Naive B cell (primary cell): ENCODE measurements around the gene DNMT3A. TPM values are rescaled to one million over a fixed set of nuclear protein-coding genes. Genes with fewer than 3 reads are reported as not detected.

Source experiments
- ATAC-seq, 2 donors: fragments of 150-1000 bp; cut with Tn5 transposase; 2 replicates each; pipeline ENCODE4 v1.10.0; 2021; ENCODE audit warnings: low read depth in 2 of 2, mild to moderate bottlenecking in 2 of 2, moderate library complexity in 2 of 2
- DNase-seq: peaks from one replicate; pipeline ENCODE4 v3.0.0; 2022
- H3K27ac Mint-ChIP-seq, 6 donors: one replicate each; pipeline ENCODE4 v1.8.0; 2020 to 2022; ENCODE audit warnings: mild to moderate bottlenecking in 6 of 6, mixed read lengths in 6 of 6, moderate library complexity in 5 of 6, inconsistent platforms in 2 of 6
- H3K27me3 Mint-ChIP-seq, 3 donors: one replicate each; pipeline ENCODE4 v1.8.0; 2021 to 2022; ENCODE audit warnings: mixed read lengths in 3 of 3, mild to moderate bottlenecking in 1 of 3
- H3K36me3 Mint-ChIP-seq, 2 donors: one replicate each; pipeline ENCODE4 v1.8.0; 2020 to 2022; ENCODE audit warnings: mixed read lengths in 2 of 2, inconsistent platforms in 1 of 2, mild to moderate bottlenecking in 1 of 2
- H3K4me1 Mint-ChIP-seq, 3 donors: one replicate each; pipeline ENCODE4 v1.8.0; 2020 to 2022; ENCODE audit warnings: mixed read lengths in 3 of 3, inconsistent platforms in 1 of 3, mild to moderate bottlenecking in 1 of 3, moderate library complexity in 1 of 3
- H3K4me3 Mint-ChIP-seq, 8 donors: one replicate each; pipeline ENCODE4 v1.8.0; 2020 to 2022; ENCODE audit warnings: mild to moderate bottlenecking in 8 of 8, mixed read lengths in 8 of 8, moderate library complexity in 8 of 8, inconsistent platforms in 2 of 8
- H3K9me3 Mint-ChIP-seq, 7 donors: one replicate each; pipeline ENCODE4 v1.8.0; 2020 to 2022; ENCODE audit warnings: mixed read lengths in 7 of 7, mild to moderate bottlenecking in 5 of 7, inconsistent platforms in 2 of 7, moderate library complexity in 1 of 7
- polyA plus RNA-seq, 6 donors: library from polyadenylated mRNA; unstranded; fragments of 300-500 nt; fragmentation: Illumina TruSeq; gene quantifications; one replicate each; pipeline ENCODE4 v1.2.3, GENCODE V29; 2021; ENCODE audit warnings: low read depth in 6 of 6

Gene DNMT3A
- polyA plus RNA-seq, 6 donors from 2014 or later, result 7.3 to 14.0 (median 8.5) TPM

DNA sequence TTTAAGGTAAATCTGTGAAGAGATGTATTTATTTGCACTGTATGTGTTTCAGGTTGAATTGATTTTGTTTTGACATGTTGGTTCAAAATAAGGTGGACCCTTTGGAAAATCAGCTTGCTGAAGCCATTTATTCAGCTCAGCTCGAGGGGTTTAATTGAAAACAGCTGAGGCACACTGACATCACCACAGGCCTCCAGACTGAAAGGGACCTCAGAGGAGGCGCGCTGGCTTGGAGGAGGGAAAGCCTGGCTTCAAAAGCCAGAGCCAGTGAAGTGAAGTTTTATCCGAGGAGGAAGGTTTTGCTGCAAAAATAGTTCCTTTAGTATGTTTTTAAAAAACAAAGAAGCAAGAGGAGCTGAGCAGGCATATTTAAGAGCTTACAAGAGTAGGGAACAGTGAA, 26.9 kb upstream of the DNMT3A start:
- no peaks in the 10 kb centered on the region for H3K9me3 Mint-ChIP-seq
- DNase-seq (no peak), ATAC-seq (no peak)
- no peaks in the 10 kb centered on the region for H3K27me3 Mint-ChIP-seq
- peaks cover 3 to 4% (median 3%) of the 10 kb centered on the region in 3 donors for H3K4me1 Mint-ChIP-seq
- H3K27ac Mint-ChIP-seq, result peak overlapping the region in 2 of 6 donors; percentile 22 to 70
- no peaks in the 10 kb centered on the region for H3K36me3 Mint-ChIP-seq
- no peak overlapping the region for H3K4me3 Mint-ChIP-seq

GRCh38 chr2:25367296-25367695, 25.6 kb upstream of the DNMT3A start:
- Mint-ChIP-seq H3K9me3 (no peaks in the 10 kb centered on the region), H3K27me3 (no peaks in the 10 kb centered on the region), H3K4me1 (peaks cover 5 to 17% (median 14%) of the 10 kb centered on the region in 3 donors), H3K4me3 (peak overlapping the region in 1 of 8 donors; percentile 40), H3K36me3 (no peaks in the 10 kb centered on the region), H3K27ac (peak overlapping the region in 2 of 6 donors; percentile 74 to 81)
- DNase-seq (no peak), ATAC-seq (no peak)

GRCh38 chr2:25366629-25367028, 24.9 kb upstream of the DNMT3A start:
- no peak for DNase-seq
- no peaks in the 10 kb centered on the region for H3K36me3 Mint-ChIP-seq
- H3K27ac Mint-ChIP-seq, result peak overlapping the region in 2 of 6 donors; percentile 17 to 55
- ATAC-seq, result no peak
- no peaks in the 10 kb centered on the region for H3K27me3 Mint-ChIP-seq
- peaks cover 5 to 18% (median 17%) of the 10 kb centered on the region in 3 donors for H3K4me1 Mint-ChIP-seq
- no peaks in the 10 kb centered on the region for H3K9me3 Mint-ChIP-seq
- no peak overlapping the region for H3K4me3 Mint-ChIP-seq

GRCh38 chr2:25365241-25365640, 23.5 kb upstream of the DNMT3A start:
- no peaks in the 10 kb centered on the region for H3K27me3 Mint-ChIP-seq
- H3K9me3 Mint-ChIP-seq, result no peaks in the 10 kb centered on the region
- peak overlapping the region in 4 of 6 donors; percentile 74 to 100 (median 84) for H3K27ac Mint-ChIP-seq
- peaks cover 5 to 18% (median 18%) of the 10 kb centered on the region in 3 donors for H3K4me1 Mint-ChIP-seq
- H3K36me3 Mint-ChIP-seq, result no peaks in the 10 kb centered on the region
- peak overlapping the region in 1 of 8 donors; percentile 18 for H3K4me3 Mint-ChIP-seq
- DNase-seq, result no peak
- ATAC-seq, result no peak

DNA sequence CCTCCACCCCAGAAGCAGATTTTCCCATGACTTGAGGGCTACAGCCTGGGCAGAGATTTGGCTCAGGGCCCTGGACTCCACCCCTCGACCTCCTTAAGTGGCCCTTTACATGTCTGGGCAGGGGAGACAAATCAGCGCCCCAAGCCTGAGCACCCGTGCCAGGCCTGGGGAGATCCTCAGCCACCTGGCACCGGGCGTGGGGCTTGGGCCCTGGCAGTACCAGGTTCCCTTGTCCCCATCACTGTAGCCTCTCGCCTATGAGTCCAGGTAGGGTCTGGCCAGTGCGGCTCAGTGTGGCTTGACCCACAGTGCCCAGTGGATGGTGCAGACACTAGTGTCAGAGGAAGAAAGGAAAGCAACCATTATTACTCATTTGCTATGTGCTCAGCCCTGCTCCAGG, 22.0 kb upstream of the DNMT3A start:
- no peaks in the 10 kb centered on the region for H3K36me3 Mint-ChIP-seq
- H3K9me3 Mint-ChIP-seq, result no peaks in the 10 kb centered on the region
- H3K27me3 Mint-ChIP-seq, result no peaks in the 10 kb centered on the region
- ATAC-seq, result no peak
- DNase-seq, result no peak
- peak overlapping the region in 4 of 8 donors; percentile 7 to 49 (median 32) for H3K4me3 Mint-ChIP-seq
- H3K4me1 Mint-ChIP-seq, result peaks cover 5 to 18% (median 18%) of the 10 kb centered on the region in 3 donors
- peak overlapping the region; percentile 74 to 100 (median 96) for H3K27ac Mint-ChIP-seq

GRCh38 chr2:25362434-25363145, 20.9 kb upstream of the DNMT3A start:
- Mint-ChIP-seq H3K36me3 (no peaks in the 10 kb centered on the region), H3K9me3 (no peaks in the 10 kb centered on the region), H3K27ac (peak overlapping the region; percentile 94 to 100 (median 98)), H3K4me3 (peak overlapping the region; percentile 80 to 99 (median 91)), H3K4me1 (peaks cover 5 to 18% (median 18%) of the 10 kb centered on the region in 3 donors), H3K27me3 (no peaks in the 10 kb centered on the region)
- DNase-seq (peak; percentile 90), ATAC-seq (peak; percentile 87 to 90)

- ATAC-seq, result peak; percentile 75 to 77
- Mint-ChIP-seq H3K9me3 (no peaks in the 10 kb centered on the region), H3K4me3 (peak overlapping the region; percentile 80 to 99 (median 91)), H3K4me1 (peaks cover 5 to 18% (median 18%) of the 10 kb centered on the region in 3 donors), H3K27me3 (no peaks in the 10 kb centered on the region), H3K36me3 (no peaks in the 10 kb centered on the region), H3K27ac (peak overlapping the region; percentile 94 to 100 (median 98))
- peak; percentile 93 for DNase-seq
Observed at GRCh38 chr2:25362049-25362433, 20.3 kb upstream of the DNMT3A start.

DNA sequence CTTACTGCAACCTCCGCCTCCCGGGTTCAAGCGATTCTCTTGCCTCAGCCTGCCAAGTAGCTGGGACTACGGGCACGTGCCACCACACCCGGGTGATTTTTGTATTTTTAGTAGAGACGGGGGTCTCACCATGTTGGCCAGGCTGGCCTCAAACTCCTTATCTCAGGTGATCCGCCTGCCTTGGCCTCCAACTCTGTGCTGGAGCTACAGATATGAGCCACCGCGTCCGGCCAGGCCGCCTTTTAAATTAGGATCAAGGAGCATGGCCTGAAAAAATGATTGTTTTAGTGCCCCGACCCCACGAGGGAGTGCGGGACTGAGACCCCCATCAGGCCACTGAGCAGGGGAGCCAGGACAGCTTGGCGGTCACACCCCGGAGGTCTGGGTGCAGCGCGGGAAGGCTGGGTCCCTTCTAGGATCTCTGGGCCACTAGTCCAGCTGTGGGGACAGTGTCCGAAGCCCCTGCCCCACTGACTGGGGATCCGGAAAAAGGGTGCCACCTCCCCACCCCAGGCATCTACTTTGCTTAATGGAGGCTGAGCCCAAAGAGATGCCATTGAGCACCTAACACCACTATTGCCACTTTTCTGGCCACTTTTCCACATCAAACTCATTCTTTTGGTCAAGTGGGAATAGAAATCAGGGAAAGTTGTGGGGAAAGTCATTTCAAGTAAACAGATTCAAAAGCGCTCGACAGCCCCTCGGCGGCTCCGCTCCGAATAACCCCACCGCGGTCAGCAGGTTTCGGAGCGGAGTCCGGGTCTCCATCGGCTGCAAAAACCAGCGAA, 19.7 kb upstream of the DNMT3A start:
- peaks cover 0 to 3% (median 0%) of the 10 kb centered on the region in 3 donors for H3K27me3 Mint-ChIP-seq
- no peaks in the 10 kb centered on the region for H3K36me3 Mint-ChIP-seq
- DNase-seq, result no peak
- peak overlapping the region in 5 of 6 donors; percentile 94 to 100 (median 98) for H3K27ac Mint-ChIP-seq
- ATAC-seq, result no peak
- H3K9me3 Mint-ChIP-seq, result no peaks in the 10 kb centered on the region
- H3K4me3 Mint-ChIP-seq, result peak overlapping the region; percentile 80 to 99 (median 91)
- peaks cover 5 to 18% (median 18%) of the 10 kb centered on the region in 3 donors for H3K4me1 Mint-ChIP-seq

DNA sequence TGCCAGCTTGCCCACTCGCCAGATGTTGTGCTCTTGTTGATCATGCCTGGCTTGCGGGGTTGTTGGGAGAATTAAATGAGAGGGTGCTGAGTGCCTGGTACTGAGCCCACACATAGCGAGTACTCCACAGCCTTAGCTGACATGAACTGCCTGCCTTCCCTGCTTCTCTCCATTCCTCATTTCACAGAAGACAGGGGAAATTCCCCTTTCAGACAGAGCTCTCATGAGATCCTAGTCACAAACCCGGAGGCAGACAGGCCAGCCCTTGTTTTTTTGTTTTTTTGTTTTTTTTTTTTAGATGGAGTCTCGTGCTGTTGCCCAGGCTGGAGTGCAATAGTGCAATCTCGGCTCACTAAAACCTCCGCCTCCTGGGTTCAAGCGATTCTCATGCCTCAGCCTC, 17.1 kb upstream of the DNMT3A start:
- peak overlapping the region in 1 of 6 donors; percentile 57 for H3K27ac Mint-ChIP-seq
- no peaks in the 10 kb centered on the region for H3K36me3 Mint-ChIP-seq
- peaks cover 5 to 9% (median 8%) of the 10 kb centered on the region in 3 donors for H3K27me3 Mint-ChIP-seq
- no peaks in the 10 kb centered on the region for H3K9me3 Mint-ChIP-seq
- DNase-seq, result no peak
- no peak for ATAC-seq
- H3K4me1 Mint-ChIP-seq, result peaks cover 5 to 17% (median 16%) of the 10 kb centered on the region in 3 donors
- no peak overlapping the region for H3K4me3 Mint-ChIP-seq

DNA sequence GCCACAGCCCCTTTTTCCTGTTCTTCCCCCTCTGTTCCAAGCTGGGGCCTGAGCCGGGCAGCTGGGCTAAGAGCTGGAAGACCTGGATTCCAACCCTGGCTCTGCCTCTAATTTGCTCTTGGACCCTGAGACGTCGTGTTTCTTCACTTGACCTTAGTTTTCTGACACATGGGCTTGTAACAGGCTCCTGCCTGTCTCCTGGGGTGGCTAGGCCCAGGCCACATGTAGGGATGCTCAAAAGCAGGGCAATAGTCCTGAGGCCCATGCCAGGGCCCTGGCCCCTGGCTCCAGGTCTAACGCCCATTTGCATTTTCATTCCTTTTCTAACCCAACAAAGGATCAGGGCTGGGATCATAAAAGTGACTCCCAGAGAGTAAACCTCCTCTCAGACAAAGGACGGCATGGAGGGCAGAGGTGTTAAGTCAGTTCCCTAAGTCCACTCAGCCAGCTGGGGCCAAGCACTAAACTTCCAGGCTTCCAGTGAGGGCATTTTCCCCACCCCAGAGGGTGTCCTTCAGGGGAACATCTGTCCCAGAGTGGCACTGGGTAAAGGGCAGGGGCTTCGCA, 16.6 kb upstream of the DNMT3A start:
- Mint-ChIP-seq H3K4me1 (peaks cover 5 to 12% (median 11%) of the 10 kb centered on the region in 3 donors), H3K27ac (peak overlapping the region in 2 of 6 donors; percentile 41 to 57), H3K27me3 (peaks cover 5 to 9% (median 8%) of the 10 kb centered on the region in 3 donors), H3K9me3 (no peaks in the 10 kb centered on the region), H3K36me3 (no peaks in the 10 kb centered on the region), H3K4me3 (peak overlapping the region in 1 of 8 donors; percentile 13)
- DNase-seq, result no peak
- no peak for ATAC-seq

- H3K9me3 Mint-ChIP-seq, result no peaks in the 10 kb centered on the region
Observed at GRCh38 chr2:25356088-25356487, 14.4 kb upstream of the DNMT3A start.

DNA sequence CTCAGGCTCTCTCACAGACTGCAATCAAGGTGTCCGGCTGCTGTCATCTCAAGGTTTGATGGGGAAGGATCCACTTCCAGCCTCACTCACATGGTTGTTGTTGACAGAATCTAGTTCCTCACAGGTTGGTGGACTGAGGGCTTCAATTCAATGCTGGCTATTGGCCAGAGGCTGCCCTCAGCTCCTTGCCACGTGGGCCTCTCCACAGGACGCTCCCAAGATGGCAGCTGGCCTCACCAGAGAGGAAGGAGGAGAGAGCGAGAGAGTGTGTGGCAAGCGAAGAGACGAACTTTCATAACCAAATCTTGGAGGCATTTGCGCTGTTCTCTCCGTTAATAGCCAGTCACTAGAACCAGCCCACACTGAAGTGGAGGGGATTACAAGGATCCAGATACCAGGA, 13.5 kb upstream of the DNMT3A start:
- H3K4me1 Mint-ChIP-seq, result peaks cover 3 to 5% (median 4%) of the 10 kb centered on the region in 3 donors
- H3K36me3 Mint-ChIP-seq, result peaks cover 0 to 5% of the 10 kb centered on the region in 2 donors
- peaks cover 2 to 4% (median 3%) of the 10 kb centered on the region in 7 donors for H3K9me3 Mint-ChIP-seq
- peaks cover 8 to 10% (median 9%) of the 10 kb centered on the region in 3 donors for H3K27me3 Mint-ChIP-seq
- DNase-seq, result no peak
- H3K4me3 Mint-ChIP-seq, result no peak overlapping the region
- no peak for ATAC-seq
- no peak overlapping the region for H3K27ac Mint-ChIP-seq

More at GRCh38 chr2:25356088-25356487, 14.4 kb upstream of the DNMT3A start:
- Mint-ChIP-seq H3K27me3 (peaks cover 8 to 9% (median 9%) of the 10 kb centered on the region in 3 donors), H3K4me1 (no peaks in the 10 kb centered on the region), H3K27ac (peak overlapping the region in 1 of 6 donors; percentile 79), H3K4me3 (no peak overlapping the region), H3K36me3 (no peaks in the 10 kb centered on the region)
- DNase-seq (no peak), ATAC-seq (no peak)

DNA sequence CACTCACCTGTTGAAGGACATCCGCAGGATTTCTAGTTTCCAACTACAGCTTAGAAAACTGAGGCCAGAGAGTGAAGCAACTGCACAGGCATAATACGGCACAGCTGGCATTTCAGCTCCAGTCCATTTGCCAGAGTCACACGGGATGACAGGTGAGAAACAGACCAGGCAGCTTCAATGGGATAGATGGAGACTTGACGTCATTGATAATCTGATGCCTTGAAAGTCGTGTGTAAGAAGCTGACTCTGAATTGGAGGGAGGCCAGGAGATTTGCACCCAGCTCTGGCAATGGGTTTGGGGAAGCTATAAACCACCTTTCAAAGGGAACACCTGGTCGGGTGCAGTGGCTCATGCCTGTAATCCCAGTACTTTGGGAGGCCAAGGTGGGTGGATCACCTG, 12.4 kb upstream of the DNMT3A start:
- DNase-seq (no peak), ATAC-seq (no peak)
- H3K27me3 Mint-ChIP-seq, result peaks cover 8 to 10% (median 9%) of the 10 kb centered on the region in 3 donors
- H3K9me3 Mint-ChIP-seq, result peaks cover 3 to 7% (median 5%) of the 10 kb centered on the region in 7 donors
- no peak overlapping the region for H3K4me3 Mint-ChIP-seq
- no peak overlapping the region for H3K27ac Mint-ChIP-seq
- H3K4me1 Mint-ChIP-seq, result peaks cover 5 to 16% (median 14%) of the 10 kb centered on the region in 3 donors
- peaks cover 0 to 8% of the 10 kb centered on the region in 2 donors for H3K36me3 Mint-ChIP-seq
